K562 (cell line): ENCODE measurements around the gene XPC. TPM values are rescaled to one million over a fixed set of nuclear protein-coding genes. Genes with fewer than 3 reads are reported as not detected.

ENCODE experiments used
- ATF3 ChIP-seq, 2 experiments: fragments of 450-650 bp in 1 of 2; sonication (generic) in 1 of 2; formaldehyde crosslinking in 1 of 2; IDR thresholded peaks in 1 of 2; conservative IDR thresholded peaks in 1 of 2; 2 replicates each; pipeline versions ENCODE4 v1.6.1 to v1.8.1; 2016 to 2023; ENCODE audit warnings: mild to moderate bottlenecking in 2 of 2, moderate library complexity in 2 of 2, inconsistent platforms in 1 of 2, missing genetic modification reagents in 1 of 2
- BACH1 ChIP-seq: fragments of 200-800 bp; sonication (Bioruptor generic); IDR thresholded peaks from 2 replicates; pipeline ENCODE4 v1.6.1; 2016; ENCODE audit warnings: missing genetic modification characterization, missing compliant biosample characterization
- C11orf30 ChIP-seq: fragments of 450-650 bp; IDR thresholded peaks from 2 replicates; pipeline ENCODE4 v1.6.1; 2016; ENCODE audit warnings: low read depth, mild to moderate bottlenecking
- CBFA2T3 ChIP-seq: fragments of 450-650 bp; IDR thresholded peaks from 2 replicates; pipeline ENCODE4 v1.6.1; 2017
- CCAR2 ChIP-seq: fragments of 200-400 bp; formaldehyde crosslinking; IDR thresholded peaks from 2 replicates; pipeline ENCODE4 v1.6.1; 2017; ENCODE audit warnings: mild to moderate bottlenecking, low read depth, low read length
- DLX4 ChIP-seq: fragments of 250-450 bp; sonication (Bioruptor Pico); IDR thresholded peaks from 2 replicates; pipeline ENCODE4 v1.6.1; 2021; ENCODE audit warnings: mild to moderate bottlenecking
- DMBX1 ChIP-seq: fragments of 250-450 bp; sonication (Bioruptor Pico); IDR thresholded peaks from 2 replicates; pipeline ENCODE4 v1.8.0; 2022; ENCODE audit warnings: inconsistent platforms, mild to moderate bottlenecking, moderate library complexity, borderline replicate concordance
- E2F8 ChIP-seq: fragments of 450-650 bp; IDR thresholded peaks from 2 replicates; pipeline ENCODE4 v1.7.1; 2018; ENCODE audit warnings: mild to moderate bottlenecking, low read depth; ENCODE audit not compliant: partially characterized antibody
- HMGN3 ChIP-seq: IDR thresholded peaks from 2 replicates; pipeline ENCODE4 v1.6.1; 2011; ENCODE audit warnings: borderline replicate concordance, low read depth, mild to moderate bottlenecking, mixed read lengths, low read length; ENCODE audit not compliant: insufficient read length; ENCODE audit errors: extremely low read depth
- KAT2B ChIP-seq: IDR thresholded peaks from one replicate; pipeline ENCODE4 v1.6.1; 2012; ENCODE audit warnings: low read depth, mild to moderate bottlenecking, control low read depth, inconsistent platforms, low read length, moderate library complexity
- MCM2 ChIP-seq: fragments of 450-650 bp; IDR thresholded peaks from 2 replicates; pipeline ENCODE4 v1.6.1; 2017; ENCODE audit warnings: low read depth, mild to moderate bottlenecking
- MCM7 ChIP-seq, 2 experiments: fragments of 450-650 bp; IDR thresholded peaks; 2 replicates each; pipeline ENCODE4 v1.6.1; 2016 to 2018
- MED1 ChIP-seq: sonication (generic); formaldehyde crosslinking; IDR thresholded peaks from 2 replicates; pipeline ENCODE4 v1.8.1; 2023; ENCODE audit warnings: missing genetic modification reagents, borderline replicate concordance
- NCOA6 ChIP-seq: fragments of 450-650 bp; IDR thresholded peaks from 2 replicates; pipeline ENCODE4 v1.6.1; 2017; ENCODE audit warnings: mild to moderate bottlenecking
- SMAD1 ChIP-seq: fragments of 150-350 bp; IDR thresholded peaks from 2 replicates; pipeline ENCODE4 v1.6.1; 2014; ENCODE audit warnings: low read length, low read depth; ENCODE audit not compliant: partially characterized antibody
- TAF7 ChIP-seq: fragments of 450-650 bp; IDR thresholded peaks from 2 replicates; pipeline ENCODE4 v1.6.1; 2016; ENCODE audit warnings: missing genetic modification characterization, missing compliant biosample characterization
- TEAD1 ChIP-seq, 2 experiments: fragments of 450-650 bp in 1 of 2; sonication (generic) in 1 of 2; formaldehyde crosslinking; IDR thresholded peaks; 2 replicates each; pipeline versions ENCODE4 v1.4.0 to v1.8.0; 2020 to 2022; ENCODE audit warnings: mild to moderate bottlenecking in 2 of 2, missing genetic modification reagents in 1 of 2
- THRAP3 ChIP-seq: fragments of 450-650 bp; IDR thresholded peaks from 2 replicates; pipeline ENCODE4 v1.6.1; 2016; ENCODE audit warnings: mild to moderate bottlenecking, inconsistent platforms, borderline replicate concordance
- USF2 ChIP-seq: sonication (generic); formaldehyde crosslinking; IDR thresholded peaks from 2 replicates; pipeline ENCODE4 v1.5.0; 2020; ENCODE audit warnings: missing genetic modification reagents
- ZNF184 ChIP-seq: sonication (generic); formaldehyde crosslinking; IDR thresholded peaks from 2 replicates; pipeline ENCODE4 v1.5.0; 2020; ENCODE audit warnings: missing genetic modification reagents
- ZNF347 ChIP-seq: fragments of 450-650 bp; formaldehyde crosslinking; IDR thresholded peaks from 2 replicates; pipeline ENCODE4 v1.4.0; 2020; ENCODE audit warnings: low read depth, mild to moderate bottlenecking, moderate library complexity
- ZNF75A ChIP-seq: fragments of 450-650 bp; formaldehyde crosslinking; IDR thresholded peaks from 2 replicates; pipeline ENCODE4 v1.4.0; 2020; ENCODE audit warnings: mild to moderate bottlenecking
- polyA plus RNA-seq, 8 experiments: library from polyadenylated mRNA; depleted of rRNA in 4 of 8; stranded (reverse) in 5 of 8; unstranded in 3 of 8; fragments of >200 nt; fragmentation: Nextera tagmentation in 2 of 8; fragmentation: Illumina TruSeq in 1 of 8; extraction: Ambion mirVana in 2 of 8; extraction: Trizol in 1 of 8; gene quantifications; 2 replicates each; pipeline versions ENCODE4 v1.2.1 to v1.2.3, GENCODE V29; 2011 to 2014; ENCODE audit warnings: inconsistent platforms in 1 of 8, missing spikeins in 1 of 8
- total RNA-seq, 7 experiments: library from RNA; depleted of rRNA in 6 of 7; stranded (reverse); fragments of >200 nt in 6 of 7; fragmentation: Illumina TruSeq in 2 of 7; extraction: Trizol in 2 of 7; gene quantifications; 2 replicates each; pipeline versions ENCODE4 v1.2.1 to v1.2.3, GENCODE V29; 2011 to 2021; ENCODE audit warnings: low replicate concordance in 1 of 7

Gene XPC
- total and polyA plus RNA-seq, 9 of the 15 experiments (the other 6 are each of a cell fraction or from before 2014, with no cell fraction given), result 3.8 to 54.7 (median 41.3) TPM

DNA sequence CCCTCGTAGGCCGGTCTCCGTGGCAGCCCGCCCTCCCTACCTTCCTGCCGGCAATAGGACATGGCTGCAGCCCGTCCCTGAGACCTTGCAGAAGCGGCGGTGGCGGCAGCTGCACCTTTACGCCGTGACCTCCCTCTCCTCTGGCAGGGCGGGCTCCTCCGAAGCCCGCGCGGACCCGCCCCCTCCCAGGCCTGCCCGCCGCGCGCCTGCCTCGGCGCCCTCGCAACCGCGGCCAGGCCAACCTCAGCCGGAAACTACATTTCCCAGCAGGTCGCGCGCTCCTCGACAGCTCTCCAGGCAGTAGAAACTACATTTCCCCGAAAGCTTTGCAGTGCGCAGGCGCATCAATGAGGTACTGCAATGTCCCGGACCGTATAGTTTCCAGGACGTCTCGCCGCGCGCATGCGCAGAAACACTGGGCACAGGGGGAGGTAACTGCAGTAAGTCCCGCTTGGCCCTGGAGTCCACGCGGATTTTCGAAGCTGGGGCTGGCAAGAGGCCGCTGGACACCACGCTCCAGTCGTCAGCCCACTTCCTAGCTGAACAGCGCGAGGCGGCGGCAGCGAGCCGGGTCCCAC, 53.7 kb downstream of the XPC start, which contains the start of the genes CHCHD4 and TMEM43 (continued):
- TF ChIP-seq C11orf30 (no peak), NCOA6 (no peak), ZNF184 (no peak), TAF7 (no peak), ATF3 (IDR thresholded peaks at IDR 0.05) (no peak), ATF3 (CRISPR knock-in tag; conservative IDR thresholded peaks at IDR 0.05) (no peak), ZNF75A (0 out of 2 replicates have a peak, but pooled peaks have one; percentile 58), KAT2B (no peak), DLX4 (CRISPR knock-in tag) (no peak), DMBX1 (no peak; the same call in 1 of the 2 replicates), HMGN3 (peak; percentile 84), BACH1 (tag) (no peak), CBFA2T3 (no peak), TEAD1 (CRISPR knock-in tag; IDR thresholded peaks at IDR 0.05) (peak in 1 of 2 experiments; percentile 72; a peak in 2 of 4 replicates), CCAR2 (no peak), USF2 (no peak), MCM7 (IDR thresholded peaks at IDR 0.05) (no peak), ZNF347 (CRISPR knock-in tag) (no peak), THRAP3 (no peak), E2F8 (no peak), MED1 (no peak), MCM2 (no peak), SMAD1 (no peak)
